HG03175 (cell line): ENCODE results near the gene EIF5.

Source experiments
- ATAC-seq: cut with Tn5 transposase; IDR thresholded peaks from one replicate; pipeline ENCODE4 v1.9.1; 2021; ENCODE audit warnings: mild to moderate bottlenecking, moderate library complexity; ENCODE audit not compliant: unreplicated experiment

Gene EIF5

GRCh38 chr14:103392572-103392971, 58.5 kb downstream of the EIF5 start:
- ATAC-seq: no peak

GRCh38 chr14:103393070-103393469, 59.0 kb downstream of the EIF5 start:
- no peak for ATAC-seq

- no peak for ATAC-seq
Observed at GRCh38 chr14:103393676-103394626, 59.9 kb downstream of the EIF5 start.
